GM10266 (cell line): Measurements from ENCODE around the gene DNAH6.

Experiments
- DNase-seq: peaks from one replicate; pipeline ENCODE4 v3.0.0; 2012; ENCODE audit errors: extremely low spot score
- TF ChIP-seq, protein P1 (sequence below): IDR thresholded peaks from 2 replicates; pipeline ENCODE4 v1.5.1; 2012; ENCODE audit warnings: mild to moderate bottlenecking, low read depth; ENCODE audit not compliant: control insufficient read depth, insufficient read depth; ENCODE audit errors: missing control alignments

The DNAH6 gene

DNA sequence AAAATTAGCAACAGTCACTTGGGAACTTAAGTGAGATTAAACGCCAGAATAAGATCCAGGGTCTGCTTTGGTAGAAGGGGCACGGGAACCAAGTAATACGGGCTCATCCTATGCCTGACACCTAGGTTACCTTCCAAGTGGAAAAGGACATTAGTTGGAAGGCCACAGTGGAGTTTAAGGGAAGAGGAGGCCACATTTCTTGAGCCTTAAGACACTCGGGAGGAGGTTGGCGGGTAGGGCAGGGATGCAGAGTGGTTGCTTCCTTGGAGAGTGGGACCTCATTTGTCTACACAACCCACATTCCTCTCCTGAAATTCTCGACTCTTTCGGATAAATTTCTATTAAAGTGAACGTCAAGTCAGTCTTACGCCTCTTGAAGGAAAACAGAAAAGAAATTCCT is 510 bp upstream of the DNAH6 start:
- DNase-seq: no peak

DNA sequence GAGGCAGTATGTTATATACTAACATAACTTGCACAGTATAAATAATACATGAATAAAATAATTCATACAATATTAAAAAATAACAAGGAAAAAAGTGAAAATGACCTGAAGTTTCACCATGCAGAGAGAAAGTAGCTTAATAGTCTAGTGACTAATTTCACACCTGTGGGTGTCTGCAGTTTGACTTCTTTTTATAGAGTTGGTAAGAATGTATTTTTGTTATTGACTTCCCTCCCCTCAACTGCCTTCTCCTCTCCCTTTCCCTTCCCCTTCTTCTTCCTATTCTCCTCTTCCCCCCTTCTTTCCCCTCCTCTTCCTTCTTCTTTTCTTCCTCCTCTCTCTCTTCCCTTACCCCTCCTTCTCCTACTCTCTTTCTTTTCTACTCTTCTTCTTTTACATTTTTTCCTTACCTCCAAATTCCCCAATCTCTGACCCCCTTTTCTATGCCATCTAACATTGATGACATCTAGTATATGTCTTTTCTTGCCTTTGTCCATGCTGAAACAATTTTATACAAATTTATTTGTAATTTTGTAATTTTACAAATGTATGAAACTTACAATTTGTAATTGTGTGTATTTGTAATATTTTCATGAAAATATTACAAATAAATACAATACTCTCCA is 3.1 kb downstream of the DNAH6 start:
- TF ChIP-seq, protein P1, sequence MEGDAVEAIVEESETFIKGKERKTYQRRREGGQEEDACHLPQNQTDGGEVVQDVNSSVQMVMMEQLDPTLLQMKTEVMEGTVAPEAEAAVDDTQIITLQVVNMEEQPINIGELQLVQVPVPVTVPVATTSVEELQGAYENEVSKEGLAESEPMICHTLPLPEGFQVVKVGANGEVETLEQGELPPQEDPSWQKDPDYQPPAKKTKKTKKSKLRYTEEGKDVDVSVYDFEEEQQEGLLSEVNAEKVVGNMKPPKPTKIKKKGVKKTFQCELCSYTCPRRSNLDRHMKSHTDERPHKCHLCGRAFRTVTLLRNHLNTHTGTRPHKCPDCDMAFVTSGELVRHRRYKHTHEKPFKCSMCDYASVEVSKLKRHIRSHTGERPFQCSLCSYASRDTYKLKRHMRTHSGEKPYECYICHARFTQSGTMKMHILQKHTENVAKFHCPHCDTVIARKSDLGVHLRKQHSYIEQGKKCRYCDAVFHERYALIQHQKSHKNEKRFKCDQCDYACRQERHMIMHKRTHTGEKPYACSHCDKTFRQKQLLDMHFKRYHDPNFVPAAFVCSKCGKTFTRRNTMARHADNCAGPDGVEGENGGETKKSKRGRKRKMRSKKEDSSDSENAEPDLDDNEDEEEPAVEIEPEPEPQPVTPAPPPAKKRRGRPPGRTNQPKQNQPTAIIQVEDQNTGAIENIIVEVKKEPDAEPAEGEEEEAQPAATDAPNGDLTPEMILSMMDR: no peak
- DNase-seq: no peak

More for the DNA sequence above, 510 bp upstream of the DNAH6 start:
- TF ChIP-seq, protein P1: no peak

DNA sequence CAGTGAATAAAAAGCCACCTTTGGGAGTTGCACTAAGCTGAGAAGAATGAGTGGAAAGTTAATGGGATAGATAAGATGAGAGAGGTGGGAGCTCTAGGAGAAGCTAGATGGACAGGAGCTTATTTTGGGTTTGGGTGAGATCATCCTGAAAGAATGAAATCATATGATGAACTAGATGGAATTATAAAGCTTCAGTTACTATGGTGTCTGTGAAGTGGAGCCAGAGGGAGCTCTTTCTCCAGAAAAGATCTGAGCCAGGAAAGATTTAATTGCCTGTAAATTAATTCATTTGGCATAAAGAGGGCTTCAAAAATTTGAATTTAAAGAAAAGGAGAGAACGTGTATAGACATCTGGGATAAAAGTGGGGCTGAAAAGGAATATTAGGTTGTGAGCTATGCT is 10.3 kb downstream of the DNAH6 start:
- TF ChIP-seq, protein P1: no peak
- no peak for DNase-seq

DNA sequence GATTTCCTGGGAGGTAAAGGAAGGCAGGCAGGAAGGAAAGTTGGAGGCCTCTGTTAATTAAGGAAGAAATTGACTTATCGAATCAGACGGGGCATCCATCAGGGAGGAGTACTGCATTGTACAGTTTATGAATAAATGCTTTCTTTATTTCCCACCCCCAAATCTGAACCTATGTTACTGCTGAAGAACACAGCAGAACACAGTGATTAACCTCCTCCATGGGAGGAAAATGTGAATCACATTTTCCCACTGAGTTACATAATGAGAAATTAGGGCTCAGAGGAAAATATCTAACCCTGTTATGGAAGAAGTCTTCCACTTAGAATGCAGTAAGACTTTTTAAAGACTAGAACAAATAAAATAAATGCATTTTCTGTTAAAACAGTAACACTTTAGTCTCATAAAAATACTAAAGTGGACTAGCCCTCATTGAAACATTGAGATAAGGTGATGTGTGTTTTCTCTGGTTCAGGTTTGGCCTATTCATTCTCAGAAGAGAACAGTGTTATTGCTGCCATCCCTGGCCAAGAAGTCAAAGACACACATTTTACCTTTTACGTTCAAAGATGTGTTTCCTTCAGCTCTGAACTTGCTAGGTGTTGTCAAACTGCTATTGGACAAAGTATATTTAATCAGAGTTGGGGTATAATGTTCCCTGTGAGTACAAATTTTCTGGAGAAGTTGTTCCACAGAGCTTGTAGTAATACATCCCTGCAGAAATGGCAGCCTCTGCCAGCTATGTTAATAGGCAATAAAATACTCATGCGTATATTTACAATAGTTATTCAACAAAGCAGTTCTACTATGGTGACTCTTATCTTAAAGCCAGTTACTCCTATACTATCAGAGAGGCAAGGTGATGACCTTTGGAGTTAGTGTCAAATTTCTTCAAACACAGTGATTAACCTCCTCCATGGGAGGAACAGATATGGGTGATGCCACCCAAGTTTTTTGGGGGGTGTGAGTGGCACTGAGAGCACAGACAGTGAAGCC is 11.1 kb downstream of the DNAH6 start:
- TF ChIP-seq, protein P1: no peak
- DNase-seq: no peak

DNA sequence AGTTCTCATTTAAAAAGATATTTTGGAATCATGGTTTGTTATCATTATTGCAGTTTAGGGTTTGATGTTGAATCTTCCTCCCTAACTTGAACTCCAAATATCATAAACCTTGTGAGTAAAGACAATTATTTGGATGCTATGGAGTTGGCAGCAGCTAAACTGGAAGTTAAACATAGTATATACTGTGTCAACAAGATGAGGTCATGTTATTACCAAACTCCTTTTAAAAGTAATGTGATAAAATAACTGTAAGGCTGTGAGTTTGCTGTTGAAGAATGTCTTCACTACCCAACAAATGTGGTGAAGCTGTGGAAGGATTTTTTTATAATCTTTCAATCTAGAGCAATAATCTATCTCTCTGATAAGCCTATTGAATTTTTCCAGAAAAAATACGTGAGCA is 16.0 kb downstream of the DNAH6 start:
- TF ChIP-seq, protein P1: no peak
- no peak for DNase-seq

DNA sequence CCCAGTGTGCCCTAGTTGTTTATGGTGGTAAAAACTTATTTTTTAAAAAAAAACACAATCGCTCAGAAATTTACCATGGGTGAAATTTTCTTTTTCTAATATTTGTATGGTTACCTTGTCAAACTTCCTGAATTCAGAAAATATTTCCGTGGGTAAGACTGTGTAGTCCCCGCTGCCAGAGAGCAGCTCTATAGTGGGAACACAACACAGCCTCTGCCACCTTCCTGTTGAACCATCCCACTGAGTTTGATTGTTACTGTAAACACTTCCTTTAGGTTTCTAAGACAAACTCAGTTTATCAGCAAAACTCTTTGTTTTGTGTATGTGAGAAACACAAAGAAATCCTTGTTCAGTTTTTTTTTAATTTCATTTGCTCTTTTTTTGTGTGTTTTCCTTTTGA is 17.9 kb downstream of the DNAH6 start:
- DNase-seq: no peak
- TF ChIP-seq, protein P1: no peak

DNA sequence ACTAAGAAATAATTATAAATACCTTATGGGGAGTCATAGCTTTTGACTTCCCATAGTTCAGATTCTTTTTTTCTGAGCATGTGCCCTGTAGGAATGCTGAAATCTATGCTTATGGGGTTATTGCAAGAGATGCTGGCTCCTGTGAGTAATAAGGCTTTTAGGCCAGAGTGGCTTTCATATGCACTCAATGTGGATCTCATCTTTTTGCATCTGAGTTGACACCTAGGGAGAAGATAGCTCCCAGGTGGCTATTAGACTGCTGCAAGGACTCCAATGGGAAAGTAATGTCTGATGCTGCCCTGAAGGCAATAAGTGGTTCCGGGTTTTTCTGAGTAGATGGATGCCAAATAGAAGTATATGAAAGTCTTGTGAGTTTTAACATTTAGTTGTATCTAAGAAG is 21.0 kb downstream of the DNAH6 start:
- TF ChIP-seq, protein P1: no peak
- no peak for DNase-seq
